NCI-H526 treated with DMSO at 0.1 percent for 48 hours (cell line): ENCODE measurements around the gene NTNG2.

ENCODE experiments used
- DNase-seq: peaks from one replicate; lab custom pipeline; 2025; lab: John Stamatoyannopoulos, UW

Gene NTNG2

DNA sequence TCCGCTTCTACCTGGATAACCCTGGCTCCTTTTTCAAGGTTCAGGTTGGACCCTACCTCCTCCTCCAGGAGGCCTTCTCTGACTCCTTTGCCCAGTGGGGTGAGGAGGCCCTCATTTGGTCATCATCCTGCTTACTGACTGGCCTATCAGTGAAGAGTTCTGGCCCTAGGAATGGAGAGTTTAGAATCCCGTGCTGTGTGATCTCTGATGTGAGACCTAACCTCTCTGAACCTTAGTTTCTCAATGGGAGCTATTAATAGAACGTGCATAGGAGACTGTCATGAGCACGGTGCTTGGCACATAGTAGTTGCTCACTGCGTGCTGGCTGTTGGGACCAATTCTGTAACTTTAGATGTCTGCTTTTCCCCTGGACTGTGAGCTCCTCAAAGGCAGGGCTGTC, 10.3 kb downstream of the NTNG2 start:
- no peak for DNase-seq

DNA sequence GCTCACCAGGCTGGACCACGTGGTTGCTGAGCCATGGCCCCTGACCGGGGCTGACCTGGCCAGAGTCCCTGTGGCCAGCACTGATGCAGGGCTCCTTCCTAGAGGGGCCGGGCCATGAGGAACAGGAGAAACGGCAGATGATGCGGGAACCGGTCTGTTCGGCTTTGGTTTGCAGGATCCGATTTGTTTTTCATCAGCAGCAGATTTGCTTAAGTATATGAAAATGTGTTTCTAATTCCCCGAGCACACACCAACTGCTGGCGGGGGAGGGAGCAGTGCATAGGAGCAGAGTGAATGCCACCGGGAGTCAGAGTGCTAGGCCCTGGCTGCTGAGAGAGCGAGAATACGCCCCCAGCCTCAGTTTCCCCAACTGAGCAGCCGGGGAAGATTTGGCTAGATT, 13.6 kb downstream of the NTNG2 start:
- DNase-seq = peak; percentile 83

DNA sequence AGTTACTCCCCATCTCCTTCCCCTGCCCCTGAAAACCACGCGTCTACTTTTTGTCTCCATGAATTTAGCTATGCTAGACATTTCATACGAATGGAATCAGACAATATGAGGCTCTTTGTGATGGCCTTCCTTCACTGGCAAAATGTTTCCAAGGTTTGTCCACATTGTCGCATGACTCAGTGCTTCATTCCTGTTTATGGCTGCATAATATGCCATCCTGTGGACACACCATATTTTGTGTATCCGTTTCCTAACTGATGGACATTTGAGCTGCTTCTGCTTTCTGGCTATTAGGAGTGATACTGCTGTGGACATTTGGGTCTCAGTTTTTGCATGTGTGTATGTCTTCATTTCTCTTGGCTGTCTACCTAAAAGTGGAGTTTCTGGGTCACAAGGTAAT, 14.5 kb downstream of the NTNG2 start:
- DNase-seq = no peak

DNA sequence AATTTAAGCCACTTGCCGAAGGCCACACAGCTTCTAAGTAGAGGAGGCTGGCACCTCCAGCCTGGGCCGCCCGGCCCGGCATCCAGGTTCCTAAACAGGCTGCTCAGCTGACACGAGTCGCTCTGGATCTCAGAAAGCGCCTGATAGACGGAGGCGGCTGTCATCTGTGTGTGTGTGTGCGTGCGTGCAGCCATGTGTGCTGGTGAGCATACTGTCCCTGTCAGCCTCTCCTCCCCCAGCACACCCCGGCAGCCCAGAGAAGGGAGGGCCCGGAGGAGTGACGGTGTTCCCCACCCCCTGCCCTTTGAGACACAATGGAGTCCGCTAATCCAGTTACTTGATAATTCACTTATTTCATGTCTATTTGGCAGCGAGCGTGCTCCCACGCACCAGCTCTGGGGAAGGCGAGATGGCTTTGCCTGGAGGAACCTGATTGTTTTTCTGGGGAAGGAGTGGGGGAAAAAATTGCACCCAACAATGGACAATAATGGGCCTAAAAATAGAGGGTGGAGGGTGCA, 20.0 kb downstream of the NTNG2 start:
- DNase-seq = no peak

DNA sequence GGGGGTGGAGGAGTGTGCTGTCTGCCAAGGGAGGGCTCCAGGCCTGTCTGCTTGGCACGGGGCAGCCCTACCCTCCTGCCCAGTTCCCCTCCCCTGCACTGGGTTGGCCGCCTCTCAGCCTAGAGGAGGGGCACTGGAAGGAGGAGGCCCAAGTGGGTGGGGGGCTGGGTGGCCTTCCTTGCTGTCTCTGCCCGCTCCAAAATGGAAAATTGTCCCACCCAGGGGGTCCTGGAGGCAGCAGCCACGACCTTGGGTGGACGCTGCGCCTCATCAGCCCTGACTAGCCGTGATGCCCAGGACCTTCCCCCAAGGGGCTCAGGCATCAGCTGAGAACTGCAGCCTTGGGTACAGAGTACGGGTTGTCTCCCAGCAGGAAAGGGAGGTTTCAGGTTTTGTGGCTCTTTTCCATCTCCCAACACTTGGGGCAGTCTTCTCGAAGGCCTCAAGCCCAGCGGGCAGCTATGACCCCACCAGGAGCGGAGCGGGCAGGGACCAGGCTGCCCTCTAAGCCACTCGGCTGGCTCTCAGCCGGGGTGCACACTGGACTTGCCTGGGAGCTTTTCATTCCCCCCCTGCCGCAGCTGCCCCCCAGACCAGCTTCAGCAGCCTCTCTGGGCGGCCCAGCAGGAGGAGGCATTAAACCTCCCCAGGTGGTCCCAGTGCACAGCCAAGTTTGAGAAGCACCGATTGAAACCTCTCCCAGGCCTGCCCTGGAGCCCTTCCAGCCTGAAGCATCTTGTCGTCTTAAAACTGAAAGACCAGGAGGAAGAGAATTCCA, 20.6 kb downstream of the NTNG2 start:
- no peak for DNase-seq

DNA sequence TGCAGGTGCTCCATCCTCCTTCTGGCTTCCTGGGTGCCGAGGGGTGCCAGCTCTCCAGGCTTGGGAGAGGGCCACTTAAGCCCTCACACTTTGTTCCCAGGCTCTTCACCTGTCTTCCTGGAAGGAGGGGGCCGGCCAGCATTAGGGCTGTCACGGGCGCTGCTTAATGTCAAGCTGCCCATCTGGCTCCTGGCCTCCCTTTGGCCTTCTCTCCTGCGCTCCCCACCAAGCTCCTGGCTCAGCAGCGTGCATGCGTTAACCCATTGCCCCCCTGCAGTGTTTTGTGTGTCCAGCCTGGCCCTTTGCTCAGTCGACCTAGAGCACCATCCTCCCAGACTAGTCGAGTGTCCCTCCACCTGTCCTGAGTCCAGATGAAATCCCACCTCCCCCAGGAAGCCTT, 21.3 kb downstream of the NTNG2 start:
- no peak for DNase-seq

DNA sequence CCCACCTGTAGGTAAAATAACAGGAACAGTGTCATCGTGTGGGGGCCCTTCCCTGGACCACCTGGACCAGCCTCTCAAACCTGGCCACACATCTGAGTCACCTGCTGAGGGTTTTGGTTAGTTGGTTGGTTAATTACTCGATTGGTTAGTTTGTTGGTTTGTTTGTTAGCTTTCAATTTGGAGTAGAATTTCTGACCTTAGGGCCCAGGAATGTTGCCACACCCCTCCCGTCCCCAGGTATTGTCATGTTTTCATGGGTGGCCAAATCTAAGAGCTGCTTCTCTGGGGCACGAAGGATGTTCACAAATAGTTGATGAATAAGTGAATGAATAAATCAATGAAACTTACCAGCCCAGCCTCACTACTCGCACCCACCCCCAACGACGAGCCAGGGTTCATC, 21.9 kb downstream of the NTNG2 start:
- no peak for DNase-seq

DNA sequence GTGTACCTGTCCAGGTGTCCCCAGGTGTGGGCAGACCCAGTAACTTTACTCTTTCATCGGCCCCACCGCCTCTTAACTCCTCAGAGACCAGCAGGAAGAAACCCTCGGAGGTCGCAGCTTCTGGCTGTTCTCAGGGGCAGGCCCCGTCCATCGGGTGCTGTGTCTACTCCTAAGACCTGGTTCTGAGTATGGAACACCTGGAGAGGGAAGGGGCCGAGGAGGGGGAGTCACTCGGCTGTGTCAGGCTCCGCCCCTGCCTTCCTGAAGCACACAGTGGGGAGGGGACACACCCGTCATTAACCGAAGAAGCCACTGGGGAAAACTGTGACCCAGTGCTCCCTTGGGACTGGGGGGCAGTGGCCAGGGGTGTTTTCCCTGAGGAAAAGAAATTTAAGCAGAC, 22.3 kb downstream of the NTNG2 start:
- peak; percentile 53 for DNase-seq

DNA sequence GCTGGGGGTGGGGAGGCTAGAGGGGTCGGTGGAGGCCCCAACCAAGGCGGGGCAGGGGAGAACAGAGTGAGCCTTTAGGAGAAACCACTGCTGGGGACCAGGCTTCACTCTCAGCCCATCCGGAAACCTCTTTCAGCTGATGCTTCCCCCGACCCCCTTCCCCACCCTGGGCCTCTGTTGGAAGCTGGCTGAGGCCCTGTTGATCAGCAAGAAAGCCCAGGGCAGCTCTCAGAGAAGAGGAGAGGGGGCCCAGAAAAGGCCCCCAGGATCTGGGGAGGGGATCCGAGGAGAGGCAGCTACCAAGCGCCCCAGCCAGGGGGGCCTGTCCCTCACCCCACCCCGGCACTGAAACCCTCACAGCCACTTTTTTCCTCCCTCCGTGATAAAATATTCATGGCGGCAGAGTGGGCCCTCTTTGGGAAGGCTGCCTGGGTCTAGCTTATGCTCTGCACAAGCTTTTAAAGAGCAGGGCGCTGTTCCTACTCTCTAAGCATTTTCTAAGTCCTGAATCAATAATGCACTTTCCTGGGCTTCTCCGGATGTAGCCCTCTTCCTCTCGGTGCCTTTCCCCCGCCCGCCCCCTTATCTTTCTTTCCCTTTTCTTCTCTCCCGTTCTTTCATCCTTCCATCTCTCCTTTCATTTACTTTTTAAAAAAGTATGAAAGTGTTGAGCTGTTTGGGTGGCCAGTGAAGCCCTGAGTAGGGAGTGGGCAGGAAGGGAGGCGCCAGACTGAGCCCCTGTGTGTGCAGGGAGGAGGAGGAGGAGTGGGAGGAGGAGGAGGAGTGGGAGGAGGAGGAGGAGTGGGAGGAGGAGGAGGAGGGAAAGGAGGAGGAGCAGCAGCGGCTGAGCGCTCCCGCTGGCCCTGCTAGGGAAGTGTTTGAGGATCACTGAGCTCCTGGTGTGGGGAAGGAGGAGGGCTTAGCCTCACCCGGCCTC, 23.5 kb downstream of the NTNG2 start:
- no peak for DNase-seq

DNA sequence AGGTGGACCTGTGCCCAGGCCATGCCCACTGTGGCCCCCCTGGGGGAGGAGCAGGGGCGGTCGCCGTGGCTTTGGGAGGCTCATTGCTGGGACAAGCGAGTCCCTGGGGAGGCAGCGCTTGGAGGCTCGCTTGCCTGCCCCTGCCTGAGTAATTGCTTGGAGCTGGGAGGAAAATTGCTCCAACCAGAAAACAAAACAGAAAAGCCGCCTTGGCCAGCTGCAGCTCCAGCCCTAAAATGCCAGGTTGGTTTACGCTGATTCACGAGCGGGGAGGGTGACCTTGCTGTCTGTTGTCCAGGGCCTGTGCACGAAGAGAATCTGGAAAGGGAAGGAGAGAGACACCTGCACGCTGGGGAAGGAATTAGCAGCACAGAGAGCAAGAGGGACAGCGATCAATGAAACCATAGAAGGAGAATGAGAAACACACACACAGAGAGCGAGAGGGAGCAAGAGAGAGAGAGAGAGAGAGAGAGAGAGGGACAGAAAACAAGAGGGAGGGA, 25.3 kb downstream of the NTNG2 start:
- no peak for DNase-seq

DNA sequence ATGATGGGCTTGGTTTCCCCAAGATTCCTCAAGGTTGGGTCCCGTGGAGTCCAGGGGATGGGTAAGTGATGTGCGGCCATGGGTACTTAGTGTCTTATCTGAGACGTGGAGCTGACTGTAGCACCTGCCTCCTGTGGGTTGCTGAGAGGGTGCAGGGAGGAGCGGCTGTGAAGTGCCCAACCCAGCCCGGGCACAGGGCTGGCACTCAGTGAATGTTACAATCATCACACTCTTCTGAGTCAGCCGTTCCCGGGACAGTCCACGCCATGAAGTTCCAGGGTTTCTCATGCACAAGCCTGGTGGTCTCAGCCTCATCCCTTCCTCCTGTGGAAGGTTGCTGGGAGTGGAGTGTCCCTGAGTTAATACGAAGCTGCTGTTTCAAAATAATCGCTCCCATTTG, 29.1 kb downstream of the NTNG2 start:
- no peak for DNase-seq

DNA sequence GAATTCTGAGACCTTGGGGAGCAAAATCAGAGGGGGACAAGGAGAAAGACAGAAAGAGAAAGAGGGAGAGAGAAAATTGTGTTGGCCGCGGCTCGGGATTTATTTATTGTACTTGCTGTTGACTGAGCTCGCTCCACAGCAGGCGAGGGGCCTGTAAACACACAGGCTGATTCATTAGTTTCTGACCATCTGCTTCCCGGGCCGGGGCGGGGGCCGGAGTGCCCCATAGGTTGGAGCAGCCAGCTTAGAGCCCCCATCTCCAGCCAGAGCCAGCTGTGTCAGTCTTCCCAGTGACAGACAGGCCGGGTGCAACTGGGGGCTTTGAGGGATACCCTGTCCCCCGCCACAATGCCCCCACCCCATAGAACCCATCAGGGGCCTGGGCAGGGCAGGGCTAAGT, 30.9 kb downstream of the NTNG2 start:
- DNase-seq = no peak

DNA sequence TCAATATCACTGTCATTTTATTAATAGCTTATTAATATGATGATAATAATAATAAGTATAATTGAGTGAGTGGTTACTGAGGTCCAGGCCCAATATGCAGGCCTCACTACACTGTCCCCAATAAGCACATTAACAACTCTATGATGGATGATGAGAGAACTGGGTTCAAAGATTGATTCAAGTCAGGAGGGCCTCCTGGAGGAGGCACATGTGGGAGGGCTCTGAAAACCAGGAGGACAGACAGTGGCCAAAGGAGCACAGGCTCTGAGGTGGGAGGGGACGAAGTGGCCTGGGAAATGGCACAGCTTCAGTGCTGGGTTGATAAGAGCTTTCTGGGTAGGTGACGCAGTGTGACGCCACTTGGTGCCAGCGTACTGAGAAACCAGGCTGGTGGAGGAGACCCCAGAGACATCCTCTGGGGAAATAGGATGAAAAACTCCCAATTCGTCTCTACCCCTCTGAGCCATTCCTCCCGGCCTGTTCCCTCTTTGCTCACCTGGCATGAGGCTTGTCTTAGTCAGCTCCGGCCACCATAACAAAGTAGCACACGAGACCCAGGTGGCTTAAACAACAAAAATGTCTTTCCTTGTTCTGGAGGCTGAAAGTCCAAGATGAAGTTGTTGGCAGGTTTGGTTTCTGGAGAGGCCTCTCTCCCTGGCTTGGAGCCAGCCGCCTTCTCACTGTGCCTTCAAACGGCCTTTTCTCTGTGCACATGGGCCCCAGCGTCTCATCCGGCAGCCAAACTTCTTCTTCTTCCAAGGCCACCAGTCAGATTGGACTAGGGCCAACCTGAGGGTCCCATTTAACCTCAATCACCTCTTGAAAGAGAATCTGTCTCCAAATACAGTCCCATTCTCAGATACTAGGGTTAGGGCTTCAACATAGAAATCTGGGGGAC, 31.6 kb downstream of the NTNG2 start:
- DNase-seq = no peak

DNA sequence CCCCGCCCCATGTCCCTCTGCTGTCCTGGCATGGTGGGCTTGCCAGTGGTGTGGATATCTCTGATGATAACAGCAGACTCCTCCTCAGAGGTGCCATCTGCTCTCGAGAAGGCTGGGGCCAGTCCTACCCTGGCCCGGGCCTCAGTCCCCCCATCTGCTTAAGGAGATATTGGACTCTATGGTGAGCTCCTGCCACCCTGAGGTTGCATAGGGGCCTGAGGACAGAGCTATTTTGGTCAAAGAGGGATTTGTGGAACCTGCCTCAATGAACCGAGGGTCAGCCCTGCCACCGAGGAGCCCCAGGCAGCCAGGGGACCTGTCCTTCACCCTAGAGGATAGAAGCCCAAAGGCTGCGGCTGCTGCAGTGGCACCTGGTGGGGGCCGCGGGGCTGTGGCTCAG, 32.6 kb downstream of the NTNG2 start:
- no peak for DNase-seq

DNA sequence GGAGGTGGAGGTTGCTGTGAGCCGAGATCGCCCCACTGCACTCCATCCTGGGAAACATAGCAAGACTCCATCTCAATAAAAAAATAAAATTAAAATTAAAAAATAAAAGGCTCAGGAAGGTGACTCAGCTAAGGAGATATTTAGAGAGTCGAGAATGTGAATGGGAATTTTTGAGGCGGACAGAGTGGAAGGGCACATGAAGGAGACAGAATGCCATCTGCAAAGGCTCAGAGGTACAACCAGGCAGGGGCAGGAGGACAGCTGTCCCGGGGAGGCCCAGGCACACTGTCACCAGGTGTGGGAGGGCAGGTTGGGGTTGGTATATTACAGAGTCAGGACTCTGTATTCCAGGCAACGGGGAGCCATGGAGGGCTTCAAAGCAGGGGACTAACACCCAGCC, 35.5 kb downstream of the NTNG2 start:
- no peak for DNase-seq

DNA sequence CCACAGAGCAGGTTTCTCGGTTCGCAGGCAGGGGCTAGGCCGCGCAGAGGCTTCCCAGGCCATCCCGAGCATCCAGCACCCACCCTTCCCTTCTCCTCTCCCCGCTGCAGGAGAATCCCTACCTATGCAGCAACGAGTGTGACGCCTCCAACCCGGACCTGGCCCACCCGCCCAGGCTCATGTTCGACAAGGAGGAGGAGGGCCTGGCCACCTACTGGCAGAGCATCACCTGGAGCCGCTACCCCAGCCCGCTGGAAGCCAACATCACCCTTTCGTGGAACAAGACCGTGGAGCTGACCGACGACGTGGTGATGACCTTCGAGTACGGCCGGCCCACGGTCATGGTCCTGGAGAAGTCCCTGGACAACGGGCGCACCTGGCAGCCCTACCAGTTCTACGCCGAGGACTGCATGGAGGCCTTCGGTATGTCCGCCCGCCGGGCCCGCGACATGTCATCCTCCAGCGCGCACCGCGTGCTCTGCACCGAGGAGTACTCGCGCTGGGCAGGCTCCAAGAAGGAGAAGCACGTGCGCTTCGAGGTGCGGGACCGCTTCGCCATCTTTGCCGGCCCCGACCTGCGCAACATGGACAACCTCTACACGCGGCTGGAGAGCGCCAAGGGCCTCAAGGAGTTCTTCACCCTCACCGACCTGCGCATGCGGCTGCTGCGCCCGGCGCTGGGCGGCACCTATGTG, 36.1 kb downstream of the NTNG2 start:
- no peak for DNase-seq

DNA sequence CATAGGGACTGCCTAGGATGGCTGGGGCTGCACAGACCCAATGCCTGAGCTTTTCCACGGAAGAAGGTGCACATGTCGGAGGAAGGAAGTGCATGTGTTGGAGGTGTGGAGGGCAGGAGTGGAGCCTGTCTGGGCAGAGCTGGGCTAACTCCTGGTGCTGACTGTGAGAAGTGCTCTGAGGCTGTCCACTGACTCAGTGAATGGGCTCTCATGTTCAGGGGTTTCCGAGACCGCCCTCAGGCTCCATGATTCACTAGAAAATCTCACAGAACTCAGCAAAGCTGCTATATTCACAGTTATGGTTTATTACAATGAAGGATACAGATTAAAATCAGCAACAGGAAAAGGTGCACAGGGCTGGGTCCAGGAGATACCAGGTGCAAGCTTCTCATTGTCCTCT, 37.2 kb downstream of the NTNG2 start:
- no peak for DNase-seq

DNA sequence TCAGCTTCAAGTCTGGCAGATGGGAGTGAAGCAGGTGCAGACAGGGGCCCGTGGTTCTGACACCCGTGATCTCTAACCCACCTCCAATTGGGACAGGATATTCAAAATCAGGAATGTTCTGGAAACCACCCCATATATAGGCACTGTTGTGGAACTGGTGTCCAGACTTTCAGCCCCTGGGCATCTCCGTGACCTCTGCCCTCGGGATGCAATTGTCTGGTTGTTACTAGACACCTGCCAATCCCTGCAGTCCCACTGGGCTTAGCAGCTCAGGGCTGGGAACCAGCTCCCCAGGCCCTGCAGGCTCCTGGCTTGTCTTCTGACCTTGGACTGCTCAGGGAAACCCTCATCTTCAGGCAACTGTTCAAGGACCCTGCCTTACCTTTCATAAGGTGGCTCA, 38.8 kb downstream of the NTNG2 start:
- no peak for DNase-seq

DNA sequence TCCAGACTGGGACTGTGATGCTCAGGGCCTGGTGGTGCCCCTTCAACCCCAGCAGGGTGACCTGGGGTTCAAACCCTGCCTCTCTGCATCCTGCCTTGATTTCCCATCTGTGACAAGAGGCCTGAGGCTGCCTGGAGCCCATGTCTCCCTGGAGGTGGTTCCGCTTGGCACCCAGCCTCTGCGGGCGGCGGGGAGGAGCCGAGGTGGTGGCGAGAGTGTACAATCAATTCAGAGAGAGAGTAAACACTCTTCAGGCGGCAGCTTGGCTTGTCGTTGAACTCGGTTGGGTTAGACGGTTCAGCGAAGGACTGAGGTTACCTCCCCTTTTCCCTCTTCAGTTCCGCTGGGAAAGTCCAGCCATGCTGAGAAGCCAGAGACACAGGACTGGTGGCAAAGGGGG, 39.3 kb downstream of the NTNG2 start:
- DNase-seq = no peak

DNA sequence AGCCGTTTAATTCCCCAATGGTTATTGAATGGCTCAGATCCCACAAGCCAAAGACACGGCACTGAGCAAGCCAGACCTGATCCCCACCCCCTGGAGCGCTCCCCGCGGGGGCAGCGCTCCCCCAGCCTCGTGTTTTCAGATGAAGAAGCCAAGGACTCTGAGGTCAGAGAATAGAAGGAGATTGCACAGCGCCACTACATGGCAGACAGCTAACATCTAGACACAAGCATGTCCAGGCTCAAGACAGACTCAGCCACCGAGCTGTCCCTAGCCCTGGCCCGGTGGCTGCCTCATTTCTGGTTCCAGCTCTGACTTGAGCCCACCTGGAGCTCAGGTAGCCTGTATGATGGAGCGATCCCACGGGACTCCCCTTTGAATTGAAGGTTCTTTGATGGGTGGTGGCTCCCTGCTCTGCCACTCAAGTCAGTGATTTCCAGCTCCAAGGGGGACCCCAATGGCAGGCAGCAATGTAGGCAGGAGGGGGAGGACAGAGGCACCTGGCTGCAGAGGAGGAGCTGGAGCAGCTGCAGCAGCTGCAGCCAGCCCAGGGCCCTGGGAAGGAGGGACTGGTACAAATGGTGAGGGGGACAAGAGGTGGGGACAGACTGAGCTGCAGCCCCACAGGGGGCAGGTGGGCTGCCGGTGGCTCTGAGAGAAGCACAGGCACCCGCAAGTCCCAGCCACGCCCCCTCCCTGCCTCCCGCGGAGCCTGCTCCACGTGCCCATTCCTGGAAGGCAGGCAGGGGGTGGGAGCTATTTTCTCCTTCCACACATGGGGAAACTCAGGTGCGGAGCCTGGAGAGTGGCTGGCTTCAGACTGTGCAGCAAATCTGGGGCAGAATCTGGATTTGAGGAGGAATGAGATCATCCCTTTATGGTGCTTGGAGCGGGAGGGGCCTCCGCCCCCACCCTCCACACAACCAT, 40.2 kb downstream of the NTNG2 start:
- DNase-seq = no peak
